NCI-H345 treated with DMSO at 0.1 percent for 48 hours (cell line): ENCODE results near the gene SSX5.
"Not testable (repeated sequence)": the region's sequence is repeated elsewhere in the genome, so short reads cannot be mapped to it uniquely, and the experiment has no call there.

Source experiments
- DNase-seq: peaks from one replicate; lab custom pipeline; 2025; ENCODE audit not compliant: unreplicated experiment; lab: John Stamatoyannopoulos, UW

The SSX5 gene, protein sequence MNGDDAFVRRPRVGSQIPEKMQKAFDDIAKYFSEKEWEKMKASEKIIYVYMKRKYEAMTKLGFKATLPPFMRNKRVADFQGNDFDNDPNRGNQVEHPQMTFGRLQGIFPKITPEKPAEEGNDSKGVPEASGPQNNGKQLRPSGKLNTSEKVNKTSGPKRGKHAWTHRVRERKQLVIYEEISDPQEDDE

DNA sequence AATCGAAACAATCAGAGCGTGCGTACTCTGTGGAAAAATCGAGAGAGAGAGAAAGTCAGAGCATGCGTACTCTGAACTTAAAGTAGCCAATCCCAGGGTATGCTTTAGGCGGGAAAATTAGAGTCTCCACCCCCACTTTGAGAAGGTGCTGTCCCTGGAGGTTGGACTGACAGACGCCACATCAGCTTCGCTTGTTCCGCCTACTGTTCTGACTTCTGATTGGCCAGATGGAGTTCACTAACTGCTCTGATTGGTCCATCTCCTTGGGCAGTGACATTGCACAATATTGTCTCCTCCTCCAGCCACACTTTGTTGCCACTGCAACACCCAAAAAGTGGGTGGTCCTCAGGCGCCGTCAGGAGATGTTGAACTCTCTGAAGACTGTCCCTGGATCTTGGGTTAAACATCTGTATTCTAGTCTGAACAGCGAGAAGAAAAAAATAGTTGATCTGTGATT is at the start of gene SSX5:
TSS of gene SSX5 (minus strand) at position 51 of the 457 bp plus-strand sequence. CDS start 1,437 bp downstream, outside the sequence.
- DNase-seq: no peak

DNA sequence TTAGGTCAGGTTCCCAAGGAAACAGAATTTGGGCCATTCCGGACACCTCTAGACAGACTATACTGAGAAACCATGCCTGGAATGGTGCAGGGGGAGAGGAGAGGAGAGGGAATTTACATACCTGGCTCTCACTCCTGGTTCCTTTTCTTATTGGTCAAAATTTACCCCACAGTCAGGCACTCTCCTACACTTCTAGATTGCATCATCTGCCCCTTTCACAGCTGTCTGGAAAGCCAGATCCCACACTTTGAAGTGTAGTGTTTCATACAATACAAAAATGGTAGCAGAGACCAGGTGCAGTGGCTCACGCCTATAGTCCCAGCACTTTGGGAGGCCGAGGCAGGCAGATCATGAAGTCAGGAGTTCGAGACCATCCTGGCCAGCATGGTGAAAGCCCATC is 27.6 kb upstream of the SSX5 start:
- not testable (repeated sequence) for DNase-seq

DNA sequence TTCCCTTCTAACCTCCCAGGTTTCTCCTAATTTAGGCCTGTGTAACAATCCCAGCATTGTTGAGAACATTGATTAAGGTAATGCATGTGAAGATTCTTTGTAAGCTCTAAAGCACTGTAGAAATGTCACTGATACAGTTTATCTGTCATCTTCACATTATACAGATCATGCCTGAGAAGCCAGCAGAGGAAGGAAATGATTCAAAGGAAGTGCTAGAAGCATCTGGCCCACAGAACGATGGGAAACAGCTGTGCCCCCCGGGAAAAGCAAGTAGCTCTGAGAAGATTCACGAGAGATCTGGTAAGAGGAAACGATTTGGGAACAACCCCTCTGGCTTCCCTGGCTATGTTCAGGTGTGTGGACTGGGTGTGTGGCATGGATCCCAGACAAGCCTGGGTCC is 17.7 kb upstream of the SSX5 start:
- DNase-seq: not testable (repeated sequence)

DNA sequence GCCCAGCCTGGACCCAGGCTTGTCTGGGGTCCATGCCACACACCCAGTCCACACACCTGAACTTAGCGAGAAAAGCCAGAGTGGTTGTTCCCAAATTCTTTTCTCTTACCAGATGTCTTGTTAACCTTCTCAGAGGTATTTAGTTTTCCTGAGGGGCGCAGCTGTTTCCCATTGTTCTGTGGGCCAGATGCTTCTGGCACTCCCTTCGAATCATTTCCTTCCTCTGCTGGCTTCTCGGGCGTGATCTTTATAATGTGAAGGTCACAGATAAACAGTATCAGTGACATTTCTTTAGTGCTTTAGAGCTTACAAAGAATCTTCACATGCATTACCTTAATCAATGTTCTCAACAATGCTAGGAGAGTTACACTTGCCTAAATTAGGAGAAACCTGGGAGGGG is 6.6 kb downstream of the SSX5 start:
- DNase-seq: not testable (repeated sequence)

DNA sequence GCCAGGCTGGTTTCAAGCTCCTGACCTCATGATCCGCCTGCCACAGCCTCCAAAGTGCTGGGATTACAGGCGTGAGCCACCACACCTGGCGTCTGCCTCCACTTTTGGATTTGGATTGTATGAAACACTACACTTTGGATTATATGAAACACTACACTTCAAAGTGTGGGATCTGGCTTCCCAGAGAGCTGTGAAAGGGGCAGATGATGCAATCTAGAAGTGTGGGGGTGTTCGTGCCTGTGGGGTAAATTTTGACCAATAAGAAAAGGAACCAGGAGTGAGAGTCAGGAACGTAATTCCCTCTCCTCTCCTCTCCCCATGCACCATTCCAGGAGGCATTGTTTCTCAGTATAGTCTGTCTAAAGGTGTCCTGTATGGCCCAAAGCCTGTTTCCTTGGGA is 14.7 kb downstream of the SSX5 start:
- not testable (repeated sequence) for DNase-seq

DNA sequence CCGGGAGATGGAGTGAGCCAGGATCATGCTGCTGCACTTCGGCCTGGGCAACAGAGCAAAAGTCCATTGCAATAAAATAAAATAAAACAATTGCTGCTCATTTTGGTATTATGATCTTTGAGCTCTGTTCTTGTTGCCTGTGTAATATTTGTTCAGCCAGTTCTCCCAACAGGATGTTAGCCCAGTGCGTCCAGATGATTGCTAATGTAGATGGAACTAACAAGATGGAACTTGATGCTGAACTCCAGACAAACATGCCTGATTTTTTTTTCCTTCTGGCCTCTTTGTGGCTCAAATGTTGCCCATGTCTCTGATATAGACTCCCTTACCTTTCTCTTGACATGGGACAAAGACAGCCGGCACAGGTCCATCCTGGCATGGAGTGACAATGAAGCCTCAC is 15.8 kb downstream of the SSX5 start:
- no peak for DNase-seq

DNA sequence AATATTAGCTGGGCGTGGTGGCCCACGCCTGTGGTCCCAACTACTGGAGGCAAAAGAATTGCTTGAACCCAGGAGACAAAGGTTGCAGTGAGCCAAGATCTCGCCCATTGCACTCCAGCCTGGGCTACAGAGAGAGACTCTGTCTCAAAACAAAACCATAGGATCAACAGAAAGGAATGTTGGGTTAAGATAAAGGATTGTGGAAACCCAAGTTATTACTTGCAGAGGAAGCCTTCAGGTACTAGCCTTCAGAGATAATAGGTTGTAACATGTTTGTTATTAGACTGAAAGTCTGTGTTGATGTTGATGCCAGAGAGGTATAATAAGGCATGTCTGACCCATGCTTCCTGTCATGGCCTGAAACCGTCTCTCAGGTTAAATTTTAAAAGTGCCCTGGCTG is 16.9 kb downstream of the SSX5 start:
- DNase-seq: no peak

DNA sequence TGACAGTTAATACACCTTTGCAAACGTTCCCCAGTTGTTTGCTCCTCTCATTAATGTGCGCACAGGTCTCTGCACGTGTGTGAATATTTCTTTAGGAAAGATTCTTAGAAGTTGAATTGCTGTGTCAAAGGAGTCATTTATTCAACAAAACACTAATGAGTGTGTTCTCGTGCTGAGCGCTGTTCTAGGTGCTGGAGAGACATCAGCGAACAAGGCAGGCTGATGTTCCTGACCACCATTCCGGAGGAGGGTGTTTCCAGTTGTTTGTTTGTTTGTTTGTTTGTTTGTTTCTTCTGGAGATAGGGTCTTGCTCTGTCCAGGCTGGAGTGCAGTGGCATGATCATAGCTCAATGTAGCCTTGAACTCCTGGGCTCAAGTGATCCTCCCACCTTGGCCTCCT is 30.3 kb downstream of the SSX5 start:
- DNase-seq: not testable (repeated sequence)

DNA sequence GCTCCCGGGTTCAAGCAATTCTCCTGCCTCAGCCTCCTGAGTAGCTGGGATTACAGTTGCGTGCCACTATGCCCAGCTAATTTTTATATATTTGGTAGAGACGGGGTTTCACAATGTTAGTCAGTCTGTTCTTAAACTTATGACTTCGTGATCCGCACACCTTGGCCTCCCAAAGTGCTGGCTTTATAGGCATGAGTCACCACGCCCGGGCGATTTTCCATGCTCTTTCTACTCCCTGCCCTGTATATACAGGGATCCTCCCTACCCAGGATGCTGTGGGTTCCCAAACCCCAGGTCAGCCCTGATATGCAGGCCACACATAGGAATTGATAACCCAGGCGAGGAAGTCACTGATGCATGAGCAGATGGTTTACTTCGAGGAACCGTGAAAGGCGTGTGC is 31.4 kb downstream of the SSX5 start:
- no peak for DNase-seq

DNA sequence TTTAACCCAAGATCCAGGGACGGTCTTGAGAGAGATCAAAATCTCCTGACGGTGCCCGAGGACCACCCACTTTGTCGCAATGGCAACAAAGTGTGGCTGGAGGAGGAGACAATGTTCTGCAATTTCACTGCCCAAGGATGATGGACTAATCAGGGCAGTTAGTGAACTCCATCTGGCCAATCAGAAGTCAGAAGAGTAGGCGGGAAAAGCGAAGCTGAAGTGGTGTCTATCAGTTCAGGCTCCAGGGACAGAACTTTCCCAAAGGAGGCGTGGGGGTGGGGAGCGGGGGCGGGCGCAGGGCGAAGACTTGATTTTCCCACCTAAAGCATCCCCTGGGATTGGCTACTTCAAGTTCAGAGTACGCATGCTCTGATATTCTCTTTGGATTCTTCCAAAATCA is 40.6 kb downstream of the SSX5 start:
- DNase-seq: no peak

DNA sequence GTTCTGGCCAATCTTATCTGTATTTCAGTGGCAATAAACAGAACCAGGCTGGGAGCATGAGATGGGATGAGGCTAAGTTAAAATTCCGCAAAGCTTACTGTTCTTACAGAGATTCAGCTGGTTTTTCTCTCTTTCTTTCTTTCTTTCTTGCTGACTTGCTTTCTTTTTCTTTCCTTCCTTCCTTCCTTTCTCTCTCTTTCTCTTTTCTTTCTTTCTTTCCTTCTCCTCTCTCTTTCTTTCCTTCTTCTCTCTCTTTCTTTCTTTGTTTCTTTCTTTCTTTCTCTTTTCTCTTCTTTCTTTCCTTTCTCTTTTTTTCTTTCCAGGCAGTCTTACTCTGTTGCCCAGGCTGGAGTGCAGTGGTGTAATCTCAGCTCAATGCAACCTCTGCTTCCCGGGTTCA is 41.8 kb downstream of the SSX5 start:
- no peak for DNase-seq

DNA sequence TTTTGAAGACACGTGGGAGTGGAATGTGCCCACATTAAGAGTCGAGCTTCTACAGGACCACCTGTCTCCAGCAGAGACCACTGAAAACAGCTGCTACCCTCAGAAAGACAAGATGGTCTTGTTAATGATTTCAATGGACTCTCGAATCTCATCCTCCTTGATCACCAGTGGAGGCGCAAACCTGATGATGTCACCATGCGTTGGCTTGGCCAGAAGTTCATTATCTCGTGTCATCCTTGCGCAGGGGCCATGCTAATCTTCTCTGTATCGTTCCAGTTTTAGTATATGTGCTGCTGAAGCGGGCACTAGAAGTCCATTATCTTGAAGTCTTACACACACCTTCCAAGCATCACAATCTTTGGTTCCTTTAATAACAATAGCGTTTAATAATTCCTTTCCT is 42.8 kb downstream of the SSX5 start:
- DNase-seq: no peak

DNA sequence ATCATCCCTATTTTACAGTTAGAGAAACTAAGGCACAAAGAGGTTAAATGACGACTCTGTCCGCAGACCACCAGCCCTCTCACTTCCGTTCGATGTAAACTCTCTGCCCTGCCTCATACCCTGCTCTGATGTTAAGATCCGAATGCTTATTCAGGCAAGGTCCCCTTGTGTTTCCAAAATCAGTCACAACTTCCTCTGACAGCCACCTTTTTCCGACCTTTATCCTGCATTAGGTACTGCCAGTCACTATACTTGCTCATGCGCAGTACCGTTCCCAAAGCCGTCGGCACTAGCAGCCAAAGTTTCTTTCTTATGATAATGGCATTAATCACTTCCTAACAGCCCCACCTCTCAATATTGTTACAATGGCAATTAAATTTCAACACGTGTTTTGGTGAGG is 53.9 kb downstream of the SSX5 start:
- DNase-seq: not testable (repeated sequence)

DNA sequence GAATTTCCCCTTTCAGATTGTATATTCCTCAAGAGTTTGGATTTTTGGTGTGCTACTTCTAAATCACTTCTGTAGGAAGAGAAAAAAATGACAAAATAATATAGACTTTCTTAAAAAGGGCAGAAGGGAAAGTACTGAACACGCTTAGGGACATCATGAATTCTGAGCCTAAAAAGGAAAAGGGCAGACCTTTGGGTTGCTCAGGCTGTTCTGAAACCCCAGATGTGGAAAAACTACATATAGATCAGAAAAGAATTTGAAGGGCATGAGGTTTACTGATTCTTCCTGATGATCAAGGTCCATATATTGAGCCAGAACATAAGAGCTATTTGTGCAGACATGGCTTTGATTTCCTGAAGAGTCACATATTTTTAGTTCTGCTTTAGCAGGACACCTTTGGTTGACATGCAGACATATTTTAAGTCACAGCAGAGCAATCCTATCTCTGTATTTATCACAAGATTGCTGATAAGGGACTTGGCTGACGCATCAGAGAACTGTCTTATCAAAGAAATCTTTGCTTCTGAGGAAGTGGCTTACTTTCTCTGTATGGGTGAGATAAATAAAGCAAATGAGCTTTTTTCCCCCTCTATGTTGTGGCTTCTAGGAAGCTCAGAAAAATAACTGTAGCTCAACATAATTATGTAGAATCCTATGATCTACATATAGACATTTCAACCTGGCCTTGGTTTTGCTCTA is 54.6 kb downstream of the SSX5 start:
- DNase-seq: not testable (repeated sequence)

DNA sequence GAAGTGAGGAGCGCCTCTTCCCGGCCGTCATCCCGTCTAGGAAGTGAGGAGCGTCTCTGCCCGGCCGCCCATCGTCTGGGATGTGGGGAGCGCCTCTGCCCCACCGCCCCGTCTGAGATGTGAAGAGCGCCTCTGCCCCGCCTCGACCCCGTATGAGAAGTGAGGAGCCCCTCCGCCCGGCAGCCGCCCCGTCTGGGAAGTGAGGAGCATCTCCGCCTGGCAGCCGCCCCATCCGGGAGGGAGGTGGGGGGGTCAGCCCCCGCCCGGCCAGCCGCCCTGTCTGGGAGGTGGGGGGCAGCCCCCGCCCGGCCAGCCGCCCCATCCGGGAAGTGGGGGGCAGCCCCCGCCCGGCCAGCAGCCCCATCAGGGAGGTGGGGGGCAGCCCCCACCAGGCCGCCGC is 57.5 kb downstream of the SSX5 start:
- not testable (repeated sequence) for DNase-seq
